Activated CD4-positive, alpha-beta T cell treated with anti-CD3 and anti-CD28 coated beads, Interleukin-2, amount 50 U/mL, for 4 hours (primary cell): ENCODE measurements around the gene EFEMP2.

ENCODE experiments used
- DNase-seq, 2 experiments: peaks; one replicate each; pipeline ENCODE4 v3.0.0-alpha.2; 2020

EFEMP2 gene

GRCh38 chr11:65864706-65865471, 7.7 kb downstream of the EFEMP2 start:
- DNase-seq: no peak

DNA sequence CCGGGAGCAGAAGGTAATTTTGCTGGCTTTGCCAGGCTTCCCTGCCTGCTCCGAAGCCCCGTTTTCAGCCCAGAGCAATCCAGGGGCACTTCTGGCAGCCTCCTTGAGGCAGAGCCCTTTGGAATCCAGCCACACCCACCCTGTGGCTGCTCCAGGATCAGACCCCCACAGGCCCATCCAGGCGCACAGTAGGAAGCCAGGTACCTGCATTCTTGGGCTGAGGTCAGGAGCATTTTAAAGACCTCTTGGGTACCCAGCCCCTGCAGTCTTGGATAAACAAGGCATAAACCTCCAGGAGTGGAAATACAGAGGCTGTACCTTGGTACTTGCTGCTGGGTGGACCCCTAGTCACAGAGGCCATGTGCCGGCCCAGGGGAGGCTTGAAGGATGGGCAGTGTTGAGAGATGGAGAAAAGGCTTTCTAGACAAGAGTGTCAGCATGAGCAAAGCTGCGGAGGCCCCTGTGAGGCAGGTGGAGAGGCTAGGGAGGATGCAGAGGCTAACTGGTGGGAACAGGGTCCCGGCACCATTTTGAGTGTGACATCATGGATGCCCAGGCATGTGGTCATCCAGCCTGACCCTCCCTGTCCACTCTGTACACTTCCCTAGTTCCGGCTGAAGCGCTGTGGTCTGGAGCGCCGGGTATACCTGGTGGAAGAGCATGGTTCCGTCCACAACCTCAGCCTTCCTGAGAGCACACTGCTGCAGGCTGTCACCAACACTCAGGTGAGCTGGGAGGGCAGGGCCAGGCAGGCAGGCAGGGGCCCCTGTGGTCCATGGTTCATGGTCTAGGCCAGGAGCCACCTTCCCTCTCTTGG, 8.5 kb downstream of the EFEMP2 start:
- DNase-seq: no peak

DNA sequence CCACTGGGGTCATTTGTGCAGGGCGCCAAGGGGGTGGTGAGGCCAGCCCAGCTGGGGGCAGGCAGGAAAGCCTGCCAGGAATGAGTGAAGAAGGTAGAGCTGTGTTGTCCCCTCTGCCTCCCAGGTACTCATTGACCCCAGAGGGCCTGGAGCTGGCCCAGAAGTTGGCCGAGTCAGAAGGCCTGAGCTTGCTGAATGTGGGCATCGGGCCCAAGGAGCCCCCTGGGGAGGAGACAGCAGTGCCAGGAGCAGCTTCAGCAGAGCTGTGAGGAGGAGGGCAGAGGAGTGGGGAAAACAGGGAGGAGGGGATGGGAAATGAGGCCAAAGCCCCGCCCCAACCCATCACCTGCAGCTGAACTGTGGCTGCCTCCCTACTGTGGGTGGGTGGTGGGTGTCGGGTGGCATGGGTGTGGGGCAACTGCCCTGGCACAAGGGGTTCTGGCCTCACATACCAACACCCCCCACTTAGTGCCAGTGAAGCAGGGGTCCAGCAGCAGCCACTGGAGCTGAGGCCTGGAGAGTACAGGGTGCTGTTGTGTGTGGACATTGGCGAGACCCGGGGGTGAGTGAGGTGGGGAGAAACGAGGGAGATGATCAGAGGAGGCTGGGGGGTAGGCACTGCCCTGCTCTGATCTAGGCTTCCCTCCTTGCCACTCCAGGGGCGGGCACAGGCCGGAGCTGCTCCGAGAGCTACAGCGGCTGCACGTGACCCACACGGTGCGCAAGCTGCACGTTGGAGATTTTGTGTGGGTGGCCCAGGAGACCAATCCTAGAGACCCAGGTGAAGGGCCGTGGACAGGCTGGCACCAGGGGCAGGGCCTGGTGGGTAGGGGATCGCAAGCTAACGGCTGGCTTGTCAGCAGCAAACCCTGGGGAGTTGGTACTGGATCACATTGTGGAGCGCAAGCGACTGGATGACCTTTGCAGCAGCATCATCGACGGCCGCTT, 9.4 kb downstream of the EFEMP2 start:
- DNase-seq: no peak

GRCh38 chr11:65862191-65862735, 10.3 kb downstream of the EFEMP2 start:
- DNase-seq: no peak

GRCh38 chr11:65861533-65862183, 10.9 kb downstream of the EFEMP2 start:
- DNase-seq: no peak

DNA sequence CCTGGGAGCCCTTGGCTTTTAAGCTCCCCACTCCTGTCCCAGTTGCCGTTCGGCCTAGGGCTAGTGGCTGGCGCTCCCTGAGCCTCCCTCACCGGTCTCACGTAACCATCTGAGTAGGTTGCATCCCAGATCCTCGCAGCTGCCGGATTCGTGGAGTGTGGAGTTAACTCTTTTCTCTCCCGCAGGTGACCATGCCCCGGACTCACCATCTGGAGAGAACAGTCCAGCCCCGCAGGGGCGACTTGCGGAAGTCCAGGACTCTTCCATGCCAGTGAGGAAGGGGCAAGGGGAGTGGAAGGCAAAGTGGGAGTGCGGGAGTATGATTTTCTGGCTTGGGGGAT, 11.5 kb downstream of the EFEMP2 start:
- DNase-seq: no peak

DNA sequence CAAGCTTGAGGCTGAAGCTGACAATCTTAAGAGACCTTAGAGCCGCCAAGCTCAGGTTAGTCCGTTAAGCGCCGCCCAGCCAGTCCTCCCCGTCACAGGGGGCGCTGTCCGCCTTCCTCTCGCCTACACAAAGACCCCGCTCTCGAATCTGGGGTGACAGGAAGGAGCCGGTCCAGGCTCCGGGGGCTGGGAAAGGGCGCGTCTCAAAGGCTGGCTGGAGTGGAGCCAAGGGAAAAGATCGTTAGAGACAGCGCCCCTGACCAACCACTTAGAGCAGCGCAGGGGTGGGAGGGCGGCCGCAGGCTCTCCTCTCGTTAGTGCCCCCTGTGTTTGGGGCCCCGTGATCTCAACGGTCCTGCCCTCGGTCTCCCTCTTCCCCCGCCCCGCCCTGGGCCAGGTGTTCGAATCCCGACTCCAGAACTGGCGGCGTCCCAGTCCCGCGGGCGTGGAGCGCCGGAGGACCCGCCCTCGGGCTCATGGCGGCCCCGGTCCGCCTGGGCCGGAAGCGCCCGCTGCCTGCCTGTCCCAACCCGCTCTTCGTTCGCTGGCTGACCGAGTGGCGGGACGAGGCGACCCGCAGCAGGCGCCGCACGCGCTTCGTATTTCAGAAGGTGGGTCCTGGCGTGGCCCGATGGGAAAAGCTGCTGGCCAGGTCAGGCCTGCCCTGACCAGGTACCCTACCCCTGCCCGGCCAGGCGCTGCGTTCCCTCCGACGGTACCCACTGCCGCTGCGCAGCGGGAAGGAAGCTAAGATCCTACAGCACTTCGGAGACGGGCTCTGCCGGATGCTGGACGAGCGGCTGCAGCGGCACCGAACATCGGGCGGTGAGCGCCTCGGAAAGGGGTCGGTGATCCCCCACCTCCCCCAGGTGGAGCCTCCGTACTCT, 12.1 kb downstream of the EFEMP2 start, which contains the start of gene MUS81:
Gene MUS81 (plus strand): TSS at position 156 of the 887 bp plus-strand sequence. CDS start 321 bp downstream, at position 477.
- DNase-seq: peak; percentile 94 to 95

GRCh38 chr11:65859812-65860277, 12.8 kb downstream of the EFEMP2 start:
- peak in 1 of 2 experiments; percentile 21 for DNase-seq

DNA sequence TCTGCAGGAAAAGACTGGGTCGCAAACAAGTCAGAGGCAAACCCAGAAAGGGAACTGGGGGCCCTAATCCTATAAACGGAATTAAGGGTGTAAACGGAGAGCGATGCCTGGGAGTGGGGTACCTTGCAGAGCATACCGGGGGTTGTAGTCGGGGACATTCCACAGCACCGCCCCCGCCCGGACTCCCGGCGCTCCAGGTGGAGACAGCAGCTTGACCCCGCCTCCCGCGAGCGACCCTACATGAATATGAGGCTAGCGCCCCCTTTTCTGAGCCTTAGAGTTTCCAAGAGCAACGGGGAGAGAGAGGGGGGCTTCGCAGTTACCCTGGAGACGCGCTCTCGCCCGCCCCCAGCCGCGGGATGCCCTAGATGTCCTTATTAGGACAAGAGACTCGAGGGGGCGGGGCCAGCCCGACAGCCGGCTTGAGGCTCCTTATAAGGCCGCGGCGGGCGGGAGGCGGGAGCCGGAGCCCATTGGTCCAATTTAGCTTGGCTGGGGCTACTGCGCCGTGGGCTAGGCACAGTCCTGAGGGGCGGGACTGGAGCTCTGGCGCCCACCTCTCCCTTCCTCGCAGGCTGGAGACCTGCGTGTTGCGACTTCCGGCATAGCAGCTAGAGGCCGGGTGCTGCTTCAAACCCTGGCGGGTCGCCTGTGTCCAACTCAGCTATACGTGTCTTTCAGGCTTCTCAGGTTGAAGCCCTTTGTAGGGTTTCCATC, 13.3 kb downstream of the EFEMP2 start:
- peak; percentile 95 to 96 for DNase-seq

- DNase-seq: no peak
These were observed 13.9 kb downstream of the EFEMP2 start for GRCh38 chr11:65858681-65859087.

GRCh38 chr11:65857853-65858680, 14.5 kb downstream of the EFEMP2 start, which contains the start of gene CFL1:
Gene CFL1, minus strand, starts transcription at chr11:65858180. Its CDS starts 81 bp downstream, at chr11:65858099.
- DNase-seq: peak; percentile 95 to 97

DNA sequence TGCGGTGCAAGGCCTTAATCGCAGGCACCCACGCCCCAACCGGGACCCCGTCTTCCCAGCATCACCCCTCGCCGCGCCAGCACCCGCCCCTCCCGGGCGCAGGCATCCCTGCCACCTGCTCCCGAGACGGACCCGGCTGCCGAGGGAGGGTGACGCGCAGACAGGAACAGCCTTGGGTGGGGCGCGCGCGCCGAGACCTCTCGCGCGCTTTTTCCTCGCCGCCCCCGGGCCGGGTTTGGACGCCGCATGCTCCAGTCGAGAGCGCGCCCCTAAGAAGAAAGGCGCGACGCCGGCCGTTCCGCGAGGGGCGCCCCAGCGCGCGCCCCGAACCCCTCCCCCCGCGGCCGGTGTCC, 15.1 kb downstream of the EFEMP2 start:
- peak; percentile 64 to 66 for DNase-seq

GRCh38 chr11:65856689-65857499, 15.7 kb downstream of the EFEMP2 start:
- peak; percentile 73 to 74 for DNase-seq

GRCh38 chr11:65855927-65856363, 16.7 kb downstream of the EFEMP2 start:
- no peak for DNase-seq

DNA sequence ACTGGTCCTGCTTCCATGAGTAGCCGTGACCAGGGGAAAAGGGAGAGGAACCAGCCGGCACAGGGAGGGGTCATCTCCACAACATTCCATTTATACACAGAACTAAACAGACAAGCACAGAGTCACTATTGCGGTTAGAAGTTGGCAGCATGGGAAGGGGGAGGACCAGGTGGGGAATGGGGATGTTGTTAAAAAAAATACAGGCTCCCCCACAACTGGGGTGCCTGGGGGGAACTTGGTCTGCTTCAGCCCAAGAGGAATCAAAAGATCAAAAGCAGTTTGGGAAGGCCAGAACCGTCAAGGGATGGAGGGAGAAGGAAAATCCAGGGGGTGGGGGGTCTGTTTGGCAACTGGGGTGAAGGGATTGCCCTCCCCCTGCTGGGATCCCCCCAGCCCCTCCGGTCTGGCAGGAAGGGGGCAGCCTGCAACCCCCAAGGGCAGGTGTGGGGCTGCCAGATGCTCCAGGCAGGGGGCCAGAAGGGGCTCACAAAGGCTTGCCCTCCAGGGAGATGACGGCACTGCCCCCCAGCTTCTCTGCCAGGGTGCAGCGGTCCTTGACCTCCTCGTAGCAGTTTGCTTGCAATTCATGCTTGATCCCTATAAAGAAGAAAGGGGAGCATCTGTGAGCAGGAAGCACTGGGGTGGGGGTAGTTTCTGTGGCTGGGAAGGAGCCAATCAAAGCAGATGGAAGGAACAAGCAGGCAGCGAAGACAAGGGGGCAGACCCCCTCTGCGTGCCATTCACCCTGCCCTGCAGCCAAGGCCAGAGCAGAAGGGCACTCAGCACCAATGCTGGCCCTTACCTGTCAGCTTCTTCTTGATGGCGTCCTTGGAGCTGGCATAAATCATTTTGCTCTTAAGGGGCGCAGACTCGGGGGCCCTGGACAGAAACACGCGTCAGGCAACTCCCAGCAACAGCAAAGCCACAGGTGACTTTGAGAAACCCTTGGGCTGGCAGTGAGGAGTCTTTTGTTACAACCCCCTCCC, 17.5 kb downstream of the EFEMP2 start:
- DNase-seq: no peak

GRCh38 chr11:65854161-65854592, 18.4 kb downstream of the EFEMP2 start:
- DNase-seq: no peak
